OCI-M2 (cell line): ENCODE results near the gene AGPS.
"Not testable (repeated sequence)": the region's sequence is repeated elsewhere in the genome, so short reads cannot be mapped to it uniquely, and the experiment has no call there.

Source experiments
- DNase-seq: peaks from one replicate; lab custom pipeline; 2025; ENCODE audit not compliant: unreplicated experiment; lab: John Stamatoyannopoulos, UW

The AGPS gene

DNA sequence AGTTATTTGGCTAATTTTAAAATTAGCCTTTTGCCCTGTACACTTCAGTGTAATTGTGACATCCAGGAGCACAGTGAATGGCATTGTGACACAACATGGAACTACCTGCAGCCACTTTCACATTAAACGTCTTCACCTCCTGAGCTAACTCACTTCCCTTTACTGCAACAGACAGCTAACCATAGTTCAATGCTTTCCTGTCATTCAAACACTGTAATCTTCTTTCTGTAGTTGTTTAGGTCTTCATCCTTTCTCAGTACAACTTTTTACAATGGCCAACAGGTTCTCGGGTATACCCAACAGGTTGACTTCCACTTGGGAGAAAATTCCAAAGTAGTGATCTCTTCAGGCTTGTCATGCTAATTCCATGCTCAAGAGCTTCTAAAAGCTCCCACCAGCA, 8.6 kb upstream of the AGPS start:
- DNase-seq = no peak

DNA sequence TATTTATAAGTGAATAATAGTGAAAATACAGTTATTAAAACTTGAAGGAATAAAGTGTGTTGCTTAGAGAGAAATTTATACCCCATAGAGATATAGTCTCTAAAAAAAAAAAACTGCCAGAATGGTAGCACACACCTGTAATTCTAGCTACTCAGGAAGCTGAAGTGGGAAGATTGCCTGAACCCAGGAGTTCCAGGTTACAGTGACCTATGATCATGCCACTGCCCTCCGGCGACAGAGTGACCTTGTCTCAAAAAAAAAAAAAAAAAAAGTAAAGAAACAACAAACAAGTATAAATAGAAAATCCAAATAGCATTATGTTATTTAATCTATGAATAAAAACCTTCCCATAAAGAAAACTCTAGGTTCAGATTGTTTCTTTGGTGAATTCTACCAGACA, 7.4 kb upstream of the AGPS start:
- DNase-seq = no peak

DNA sequence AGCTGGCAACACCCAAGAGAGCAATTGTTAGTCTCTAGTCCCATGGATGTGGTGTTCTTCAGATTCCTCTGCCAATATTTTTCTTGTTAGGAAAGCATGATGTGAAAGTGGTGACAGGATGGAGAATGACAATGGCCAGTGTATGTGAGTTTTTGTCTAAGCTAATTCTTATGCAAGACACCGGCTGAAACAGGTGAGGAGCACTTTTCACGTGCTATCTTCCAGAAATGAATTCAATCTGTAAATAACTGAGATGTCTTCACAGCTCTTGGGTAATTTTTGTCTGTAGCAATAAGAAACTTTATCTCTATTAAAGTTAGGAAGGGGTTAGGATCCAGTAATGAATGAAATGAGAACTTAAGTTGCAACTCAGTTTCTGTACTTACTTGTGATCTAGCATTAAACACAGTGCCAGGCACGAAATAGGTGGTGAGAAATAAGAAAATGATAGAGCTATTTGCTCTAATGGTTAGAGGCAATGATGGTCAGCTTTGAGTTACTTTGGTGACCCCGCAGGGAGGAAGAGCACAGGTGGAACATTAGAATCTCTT, 676 bp upstream of the AGPS start:
- no peak for DNase-seq

DNA sequence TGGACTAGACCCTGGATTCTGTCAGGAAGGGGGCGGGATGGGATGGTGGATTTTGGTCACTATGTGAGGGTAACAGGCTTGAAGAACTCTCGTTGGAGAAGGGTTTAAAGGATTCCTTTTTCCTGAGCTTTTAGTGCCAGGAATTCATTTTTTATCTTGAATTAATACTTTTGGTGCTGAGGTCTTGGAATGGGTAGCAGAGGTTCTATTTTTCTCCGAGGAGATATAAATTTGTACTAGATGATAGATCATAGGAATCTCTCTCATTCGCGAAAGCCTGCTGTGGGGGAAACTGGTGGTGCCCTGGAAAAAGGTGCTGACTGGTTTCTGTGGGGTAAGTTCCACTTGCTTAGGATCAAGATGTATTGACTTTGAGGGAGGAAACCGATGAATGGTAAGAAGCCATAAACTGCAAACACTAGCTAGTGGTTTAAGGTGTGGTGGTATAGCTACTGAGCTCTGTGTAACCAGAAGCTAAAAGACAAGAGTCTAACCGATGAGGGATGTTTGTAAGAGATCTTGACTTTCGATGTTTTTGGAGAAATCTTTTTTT, 706 bp downstream of the AGPS start:
- no peak for DNase-seq

DNA sequence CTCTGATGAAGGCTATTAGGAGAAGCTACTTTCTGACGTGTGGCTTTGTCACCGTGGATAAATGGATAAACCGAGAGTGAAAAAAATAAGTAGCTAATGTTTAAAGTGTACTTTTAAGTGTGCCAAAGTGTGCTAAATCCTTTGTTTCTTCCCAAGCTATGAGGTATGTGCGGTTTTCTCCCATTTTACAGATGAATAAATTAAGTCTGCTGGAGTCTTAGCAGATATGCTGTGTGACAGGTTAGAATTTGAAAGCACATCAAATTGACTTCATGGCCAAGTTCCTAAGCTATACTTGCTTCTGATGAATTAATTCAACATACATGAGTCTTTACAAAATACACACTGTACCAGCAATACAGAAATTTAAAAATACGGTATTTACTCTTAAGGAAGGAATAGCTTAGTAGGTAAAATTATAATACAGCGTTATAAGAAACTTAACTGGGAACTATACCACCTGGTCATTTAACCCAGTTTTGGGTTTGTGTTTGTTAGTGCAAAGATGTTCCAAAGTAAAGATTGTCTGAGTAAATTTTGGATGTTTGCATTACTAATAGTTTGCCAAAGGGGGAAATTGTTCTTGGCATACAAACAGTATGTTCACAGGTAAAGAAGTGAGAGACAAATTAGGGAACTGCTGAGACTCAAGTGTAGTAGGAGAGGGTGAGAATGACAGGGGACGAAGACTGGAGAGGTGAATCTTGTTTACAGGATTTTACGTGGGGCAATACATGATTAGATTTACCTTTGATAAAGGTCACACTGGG, 1.4 kb downstream of the AGPS start:
- DNase-seq = no peak

DNA sequence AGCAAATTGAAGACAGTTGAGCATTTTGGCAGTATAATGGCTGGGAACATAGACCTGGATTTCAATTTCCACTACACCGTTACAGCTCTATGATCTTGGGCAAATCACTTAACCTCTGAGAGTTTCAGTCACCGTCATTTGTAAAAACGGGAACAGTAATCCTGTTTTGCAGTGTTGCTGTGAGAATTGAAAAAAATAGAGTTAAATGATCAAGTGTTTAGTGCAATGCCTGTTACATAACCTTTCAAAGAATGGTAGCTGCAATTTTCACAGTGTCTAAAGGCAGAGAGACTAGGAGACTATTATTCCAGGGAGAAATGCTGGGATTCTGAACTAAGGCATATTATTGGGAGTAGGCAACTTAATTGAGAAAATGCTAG, 2.0 kb downstream of the AGPS start:
- no peak for DNase-seq

DNA sequence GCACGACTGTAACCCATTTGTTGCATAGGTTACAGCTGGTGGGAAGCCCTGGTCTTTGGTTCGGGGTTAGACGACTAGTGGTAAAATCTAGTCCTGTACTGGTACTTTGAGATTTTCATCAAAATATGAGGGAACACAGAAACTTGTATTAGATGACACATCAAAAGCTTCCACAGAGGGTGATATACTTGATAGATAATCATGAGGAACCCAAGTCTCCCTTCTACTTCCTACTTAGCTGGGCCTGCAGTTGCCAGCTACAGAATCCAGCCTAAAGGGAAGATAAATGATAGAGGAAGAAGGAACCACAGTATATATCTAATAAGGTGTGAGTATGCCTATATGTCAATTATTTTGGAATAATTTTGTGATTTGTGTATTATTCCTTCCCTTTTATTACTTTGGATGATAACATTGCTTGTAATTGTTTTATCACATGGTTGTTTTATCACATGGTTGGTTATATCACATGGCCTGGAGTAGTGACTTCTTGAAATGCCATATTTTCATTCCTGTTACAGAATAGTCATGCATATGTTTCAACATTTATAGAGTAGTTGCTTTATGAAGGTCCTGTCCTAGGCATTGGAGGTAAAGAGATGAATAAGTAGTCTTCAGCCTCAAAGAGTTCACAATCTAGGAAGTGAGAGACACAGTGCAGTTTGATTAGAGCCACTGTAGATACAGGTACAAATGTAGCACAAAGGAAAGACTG, 2.9 kb downstream of the AGPS start:
- no peak for DNase-seq

DNA sequence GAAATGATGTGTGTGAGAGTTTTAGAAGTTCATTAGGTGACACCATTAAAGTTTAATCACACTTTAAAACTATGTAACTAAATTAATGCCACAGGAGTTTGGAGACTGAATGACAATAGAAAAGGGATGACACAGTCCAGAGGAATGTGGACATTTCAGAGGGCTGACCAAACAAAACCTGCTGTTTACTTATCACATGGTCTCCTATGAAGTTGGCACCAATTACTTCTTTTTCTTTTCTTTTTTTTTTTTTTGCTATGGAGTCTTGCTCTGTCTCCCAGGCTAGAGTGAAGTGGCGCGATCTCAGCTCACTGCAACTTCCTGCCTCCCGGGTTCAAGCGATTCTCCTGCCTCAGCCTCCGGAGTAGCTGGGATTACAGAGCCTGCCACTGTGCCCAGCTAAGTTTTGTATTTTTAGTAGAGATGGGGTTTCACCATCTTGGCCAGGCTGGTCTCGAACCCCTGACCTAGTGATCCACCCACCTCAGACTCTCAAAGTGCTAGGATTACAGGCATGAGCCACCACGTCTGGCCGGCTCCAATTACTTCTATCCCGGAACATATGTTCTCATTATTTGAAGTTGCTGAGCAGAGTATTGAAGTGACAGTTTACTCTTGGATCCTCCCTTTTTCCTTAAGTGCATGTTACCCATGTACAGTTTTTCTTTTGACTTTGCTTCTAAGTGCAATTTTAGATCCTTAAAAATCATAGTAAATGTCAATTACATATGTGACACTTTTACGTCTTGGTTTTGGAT, 4.3 kb downstream of the AGPS start:
- no peak for DNase-seq

DNA sequence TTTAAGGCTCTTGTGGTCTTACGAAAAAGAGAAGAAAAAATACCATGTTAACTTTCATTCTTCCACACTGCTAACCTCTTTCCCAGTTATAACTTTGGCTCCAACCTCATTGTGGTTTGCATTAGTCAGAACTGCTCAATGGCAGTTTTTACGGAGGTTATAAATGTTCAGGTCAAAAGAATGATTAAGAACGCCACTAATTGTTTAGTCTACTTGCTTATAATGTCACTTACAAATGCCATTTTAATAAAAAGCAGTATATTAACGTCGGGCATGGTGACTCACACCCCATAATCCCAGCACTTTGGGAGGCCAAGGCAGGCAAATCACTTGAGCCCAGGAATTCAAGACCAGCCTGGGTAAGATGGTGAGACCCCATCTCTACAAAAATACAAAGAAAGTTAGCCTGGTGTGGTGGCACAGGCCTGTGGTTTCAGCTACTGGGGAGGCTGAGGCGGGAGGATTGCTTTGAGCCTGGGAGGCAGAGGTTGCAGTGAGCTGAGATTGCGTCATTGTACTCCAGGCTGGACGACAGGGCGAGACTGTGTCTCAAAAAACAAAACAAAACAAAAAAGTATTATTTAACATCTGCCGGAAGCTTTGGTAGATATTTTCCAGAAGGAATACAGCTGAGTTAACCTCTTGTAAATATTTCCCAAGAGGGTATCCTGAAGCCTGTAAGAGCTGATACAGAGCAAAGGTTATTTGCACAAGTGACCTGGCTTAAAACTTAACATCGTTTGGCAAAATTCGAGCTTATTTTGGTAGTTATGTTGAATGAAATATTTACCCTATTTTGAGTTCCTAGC, 5.1 kb downstream of the AGPS start:
- no peak for DNase-seq

DNA sequence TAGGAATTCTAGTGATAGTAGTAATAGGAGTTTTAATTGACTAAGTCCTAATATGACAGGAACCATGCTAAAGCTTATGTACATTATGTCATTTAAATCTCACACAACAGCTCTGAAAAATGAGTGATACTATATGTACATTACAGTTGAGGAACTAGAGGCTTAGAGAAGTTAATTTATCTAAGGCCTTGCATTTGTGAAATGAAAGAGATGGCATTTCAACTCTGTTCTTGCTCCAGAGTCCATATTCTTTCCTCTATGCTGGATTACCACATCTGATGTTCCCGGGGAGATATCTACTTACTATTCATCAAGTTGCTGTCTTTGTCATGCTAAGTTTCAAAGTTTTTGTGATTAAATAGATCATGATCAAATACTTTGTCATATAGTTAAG, 5.7 kb downstream of the AGPS start:
- DNase-seq = no peak

DNA sequence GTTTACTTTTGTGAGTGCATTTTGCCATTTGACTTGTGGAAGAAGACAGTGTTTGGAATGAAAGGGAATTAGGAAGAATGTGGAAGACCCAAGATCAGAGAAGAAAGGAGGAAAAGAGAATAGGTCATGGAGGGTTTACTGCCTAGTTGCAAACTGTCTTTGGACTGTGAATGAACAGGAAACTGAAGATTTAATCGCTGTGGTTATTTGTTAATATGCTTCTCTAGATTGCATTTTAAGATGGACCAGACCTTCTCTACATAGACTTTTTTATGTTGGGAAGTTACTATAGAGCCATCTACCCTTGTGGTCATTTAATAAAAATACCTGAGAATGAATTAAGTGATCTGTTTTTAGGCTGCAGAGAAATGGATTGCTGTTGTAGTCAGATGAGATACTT, 6.2 kb downstream of the AGPS start:
- no peak for DNase-seq

DNA sequence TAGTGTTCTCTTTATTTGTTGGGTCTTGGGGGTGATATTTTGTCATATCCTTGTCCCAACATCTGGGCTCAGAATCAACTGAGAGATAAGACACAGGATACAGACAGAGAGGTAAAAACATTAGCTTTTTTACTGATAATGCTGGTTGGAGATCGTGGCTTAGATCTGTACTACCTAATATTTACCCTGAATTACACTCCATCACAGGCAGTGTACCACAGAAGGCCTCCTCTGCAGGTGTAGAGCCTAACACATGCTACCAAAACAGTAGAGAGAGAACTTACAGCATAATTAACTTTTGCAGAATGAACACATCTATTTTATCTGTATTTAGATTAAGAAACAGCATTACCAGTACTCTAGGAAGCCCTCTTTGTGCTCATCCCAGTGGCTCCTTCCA, 6.8 kb downstream of the AGPS start:
- no peak for DNase-seq

DNA sequence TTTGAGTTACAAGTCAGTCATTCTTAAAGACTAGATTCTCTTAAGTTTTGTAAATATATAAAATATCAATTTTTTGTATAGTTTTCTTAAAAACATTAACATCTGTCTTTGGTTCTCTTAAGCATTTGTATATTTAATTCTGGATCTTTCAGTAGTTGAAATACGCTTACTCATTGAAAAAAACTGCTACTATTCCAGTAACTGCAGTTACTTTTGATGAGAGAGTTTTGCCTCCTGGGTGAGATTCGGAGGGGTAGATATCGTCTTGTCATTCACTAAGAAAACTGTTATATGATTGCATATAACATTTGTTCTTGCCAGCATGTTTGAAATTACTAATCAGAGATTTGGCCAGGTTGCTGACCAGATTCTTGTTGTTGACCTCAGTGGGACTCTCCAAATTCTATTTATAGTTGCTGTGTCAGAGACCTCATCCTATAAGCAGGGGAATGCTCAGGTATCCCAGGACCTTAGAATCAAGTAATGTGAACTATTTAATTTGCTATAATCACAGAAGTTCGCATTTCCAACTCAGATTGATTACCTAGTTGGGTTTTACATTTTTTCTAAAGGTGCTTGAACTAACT, 7.9 kb downstream of the AGPS start:
- DNase-seq = no peak

DNA sequence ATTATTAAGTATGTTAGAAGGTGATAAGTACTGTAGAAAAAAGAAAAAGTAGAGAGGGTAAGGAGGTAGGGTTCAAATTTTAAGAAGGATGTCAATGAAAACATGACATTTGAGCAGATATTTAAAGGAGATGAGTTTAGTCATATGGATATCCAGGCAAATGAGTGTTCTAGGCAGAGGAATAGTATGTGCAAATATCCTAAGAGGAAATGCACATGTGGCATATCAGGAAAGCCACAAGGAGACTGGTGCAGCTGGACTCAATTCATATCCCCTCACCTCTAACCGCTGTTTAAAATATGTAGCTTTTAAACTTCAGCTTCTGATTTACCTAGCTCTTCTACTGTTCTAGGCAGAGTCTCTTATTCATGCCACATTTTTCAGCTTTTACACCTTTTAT, 9.5 kb downstream of the AGPS start:
- DNase-seq = no peak

DNA sequence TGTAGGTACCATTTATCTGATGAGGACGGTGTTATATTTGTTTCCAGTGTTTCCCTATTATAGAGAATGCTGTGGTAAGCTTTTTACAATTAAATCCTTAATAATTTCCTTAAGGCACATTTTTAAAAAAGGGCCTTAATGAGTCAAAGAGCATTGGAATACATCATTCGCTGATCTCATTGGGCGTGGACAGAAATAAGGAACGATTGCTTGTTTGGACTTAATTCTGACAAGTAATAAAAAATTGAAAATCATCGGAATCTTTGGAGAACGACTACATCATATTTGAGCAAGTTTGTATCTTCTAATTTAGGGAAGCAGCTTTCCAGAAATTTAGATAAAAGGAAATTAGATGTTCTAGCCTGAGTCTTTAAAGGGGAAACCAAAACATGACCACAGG, 11.3 kb downstream of the AGPS start:
- DNase-seq = no peak

DNA sequence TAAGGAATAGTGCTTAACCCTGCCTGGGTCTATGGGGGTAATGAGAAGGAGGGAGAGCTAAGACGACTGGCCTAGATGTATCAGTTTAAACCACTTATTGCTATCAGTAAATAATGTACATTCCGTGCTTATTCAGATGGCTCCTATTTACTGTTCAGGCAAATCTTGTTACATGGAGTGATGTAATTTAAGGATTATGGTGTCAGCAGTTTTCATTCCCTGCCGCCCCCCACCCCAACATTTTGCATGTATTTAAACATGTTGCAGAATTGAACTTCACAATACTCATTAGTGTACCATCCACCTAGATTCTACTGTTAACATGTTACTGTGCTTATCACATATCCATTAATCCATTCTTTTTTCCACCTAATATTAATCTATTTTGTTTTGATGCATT, 11.7 kb downstream of the AGPS start:
- DNase-seq = no peak

DNA sequence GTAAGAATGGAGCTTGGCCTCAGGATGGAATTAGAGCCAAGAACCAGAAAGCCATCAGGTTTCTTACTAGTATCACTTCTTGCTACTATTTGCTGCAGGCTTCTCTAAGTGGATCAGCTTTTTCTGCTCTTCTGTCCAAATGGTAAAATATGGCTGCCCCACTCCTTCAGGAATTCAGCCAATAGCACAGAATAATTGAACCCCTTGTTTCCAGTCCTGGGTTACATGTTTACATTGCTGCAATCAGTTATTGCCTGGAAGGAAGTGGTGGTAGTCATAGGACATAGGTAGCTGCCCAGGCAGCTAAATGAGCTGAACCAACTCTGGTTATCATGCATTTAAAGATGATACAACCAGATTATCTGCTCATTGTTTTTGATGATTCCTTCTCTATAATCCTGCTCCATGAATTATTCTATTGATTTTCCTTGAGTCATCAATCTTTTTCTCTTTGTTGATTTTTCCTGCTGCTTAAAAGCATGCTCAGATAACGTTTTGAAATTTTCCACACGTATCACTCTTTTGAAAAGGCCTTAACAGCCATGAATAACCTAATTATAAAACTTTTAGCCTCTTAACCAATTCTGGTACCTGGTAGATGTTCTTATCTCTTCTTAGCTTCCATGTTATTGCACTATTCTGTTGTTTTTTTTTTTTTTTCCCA, 12.6 kb downstream of the AGPS start:
- DNase-seq = no peak

DNA sequence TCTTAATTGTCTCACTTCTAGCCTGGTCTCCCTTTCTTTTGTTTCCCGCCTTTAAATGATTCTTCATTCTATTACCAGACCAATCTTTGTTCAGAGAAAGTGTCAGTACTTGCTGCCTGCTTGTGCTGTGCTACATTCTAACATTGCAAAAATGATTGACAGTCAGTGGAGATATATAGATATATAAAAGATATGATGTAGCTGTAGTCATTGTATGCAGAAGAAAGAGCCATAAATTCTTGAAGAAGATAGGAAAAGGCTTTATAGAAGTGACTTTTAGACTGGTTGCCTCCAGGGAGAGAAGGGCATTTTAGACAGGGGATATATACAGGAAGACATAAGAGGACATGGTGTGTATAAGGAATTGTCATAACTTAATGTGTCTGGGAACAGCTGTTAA, 13.6 kb downstream of the AGPS start:
- DNase-seq = no peak

DNA sequence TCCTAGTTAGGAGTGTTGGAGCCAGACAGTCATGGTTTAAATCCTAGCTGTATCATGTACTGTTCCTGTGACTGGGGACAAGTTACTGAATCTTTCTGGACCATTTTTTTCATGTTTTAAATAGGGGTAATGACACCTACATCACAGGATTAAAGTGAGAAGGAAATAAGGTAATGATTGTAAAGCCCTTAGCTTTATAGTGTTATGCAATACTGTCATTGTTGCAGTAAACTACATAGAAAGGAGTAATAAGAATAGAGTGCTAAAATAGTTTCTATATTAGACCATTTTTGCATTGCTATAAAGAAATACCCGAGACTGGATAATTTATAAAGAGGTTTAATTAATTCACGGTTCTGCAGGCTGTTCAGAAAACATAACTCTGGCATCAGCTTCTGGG, 14.5 kb downstream of the AGPS start:
- DNase-seq = no peak

DNA sequence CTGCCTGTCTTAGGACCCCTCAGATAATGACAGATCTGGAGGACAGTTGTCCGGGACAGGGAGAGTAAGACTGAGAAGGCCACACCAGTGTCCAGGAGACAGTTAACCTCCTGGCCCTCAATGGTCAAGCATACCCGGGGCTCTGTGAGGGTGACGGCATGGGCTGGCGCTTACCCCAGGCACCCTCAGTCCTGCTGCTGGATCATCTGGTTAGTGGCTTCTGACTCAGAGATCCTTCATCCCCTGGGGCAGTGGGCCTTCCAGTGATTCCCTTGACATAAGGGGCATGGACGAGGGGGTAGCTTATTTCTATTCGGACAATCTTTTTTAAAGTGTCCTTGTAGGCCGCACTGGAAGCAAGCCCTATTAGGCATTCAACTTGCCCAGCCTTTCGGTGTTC, 18.1 kb downstream of the AGPS start:
- not testable (repeated sequence) for DNase-seq
